ENCODE data around the gene PARP16.

Gene PARP16, protein sequence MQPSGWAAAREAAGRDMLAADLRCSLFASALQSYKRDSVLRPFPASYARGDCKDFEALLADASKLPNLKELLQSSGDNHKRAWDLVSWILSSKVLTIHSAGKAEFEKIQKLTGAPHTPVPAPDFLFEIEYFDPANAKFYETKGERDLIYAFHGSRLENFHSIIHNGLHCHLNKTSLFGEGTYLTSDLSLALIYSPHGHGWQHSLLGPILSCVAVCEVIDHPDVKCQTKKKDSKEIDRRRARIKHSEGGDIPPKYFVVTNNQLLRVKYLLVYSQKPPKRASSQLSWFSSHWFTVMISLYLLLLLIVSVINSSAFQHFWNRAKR

DNA sequence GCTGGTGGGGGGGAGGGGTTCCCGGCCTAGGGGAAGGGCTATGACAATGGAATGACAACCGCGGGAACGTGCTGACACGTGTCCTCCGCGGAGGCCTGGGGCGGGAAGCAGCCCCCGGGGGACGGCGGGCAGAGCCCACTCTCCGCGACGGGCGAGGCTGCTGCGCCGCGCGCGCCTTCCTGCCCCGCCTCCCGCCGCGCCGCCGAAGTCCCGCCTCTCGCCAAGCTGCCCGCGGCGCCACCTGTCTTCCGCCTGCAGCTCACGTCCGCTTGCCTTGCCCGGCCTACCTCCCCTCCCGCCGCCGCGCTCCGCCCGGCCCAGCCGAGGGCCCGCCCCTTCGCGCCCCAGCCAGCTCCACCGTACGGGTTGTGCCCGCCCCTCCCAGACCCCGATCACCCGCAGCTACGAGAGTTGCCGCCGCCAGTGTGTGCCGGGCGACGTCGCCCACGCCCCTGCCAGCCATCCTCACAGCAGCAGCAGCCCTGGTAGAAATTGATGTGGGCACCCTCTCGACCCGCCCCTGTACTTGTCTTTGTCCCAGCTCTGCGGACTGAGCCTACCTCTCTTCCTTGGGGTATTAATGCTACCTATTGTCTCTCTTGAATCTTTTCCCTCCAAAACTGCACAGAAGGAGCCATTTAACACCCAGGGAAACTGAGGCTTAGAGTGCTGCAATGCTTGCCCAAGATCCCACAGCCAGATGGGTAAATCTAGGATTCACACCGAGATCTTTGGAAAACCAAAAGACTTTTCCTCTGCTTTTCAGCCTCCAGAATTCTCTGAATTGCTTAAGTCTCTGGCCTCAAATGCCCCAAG, at the start of gene PARP16:
Gene PARP16 (minus strand): TSS at position 180 of the 816 bp plus-strand sequence. CDS start 457 bp downstream, outside the sequence.
- Histone ChIP-seq H3K9ac (ENCODE audit: low read length) (peak within 1 kb of the TSS; percentile 63), H3K4me3 (ENCODE audit: low read length) (peak within 1 kb of the TSS; percentile 65), H3K36me3 (ENCODE audit: control insufficient read depth, low read depth, low read length) (no peaks in the 10 kb centered on the region), H3K4me1 (ENCODE audit: control insufficient read depth, low read depth, low read length) (peaks cover 8% of the 10 kb centered on the region), H3K27ac (ENCODE audit: low read length) (no peak within 1 kb of the TSS), H3K9me3 (ENCODE audit: control insufficient read depth, low read depth, low read length) (no peaks in the 10 kb centered on the region), H3K27me3 (ENCODE audit: control insufficient read depth, insufficient read depth, low read length) (peaks cover 15% of the 10 kb centered on the region)

- peaks cover 14% of the 10 kb centered on the region for H3K36me3 ChIP-seq (ENCODE audit: control insufficient read depth, low read depth, low read length)
- H3K4me1 ChIP-seq (ENCODE audit: control insufficient read depth, low read depth, low read length): peaks cover 49% of the 10 kb centered on the region
- H3K27me3 ChIP-seq (ENCODE audit: control insufficient read depth, insufficient read depth, low read length): no peaks in the 10 kb centered on the region
- H3K4me3 ChIP-seq (ENCODE audit: low read length): no peak overlapping the region
- no peak overlapping the region for H3K9ac ChIP-seq (ENCODE audit: low read length)
- no peaks in the 10 kb centered on the region for H3K9me3 ChIP-seq (ENCODE audit: control insufficient read depth, low read depth, low read length)
- H3K27ac ChIP-seq (ENCODE audit: low read length): no peak overlapping the region
Observed at GRCh38 chr15:65335278-65336055, 48.8 kb upstream of the PARP16 start.

GRCh38 chr15:65334586-65335231, 48.0 kb upstream of the PARP16 start:
- Histone ChIP-seq H3K27ac (ENCODE audit: low read length) (no peak overlapping the region), H3K36me3 (ENCODE audit: control insufficient read depth, low read depth, low read length) (peaks cover 20% of the 10 kb centered on the region), H3K4me1 (ENCODE audit: control insufficient read depth, low read depth, low read length) (peaks cover 42% of the 10 kb centered on the region), H3K4me3 (ENCODE audit: low read length) (no peak overlapping the region), H3K27me3 (ENCODE audit: control insufficient read depth, insufficient read depth, low read length) (no peaks in the 10 kb centered on the region), H3K9ac (ENCODE audit: low read length) (no peak overlapping the region), H3K9me3 (ENCODE audit: control insufficient read depth, low read depth, low read length) (no peaks in the 10 kb centered on the region)

- Histone ChIP-seq H3K27ac (ENCODE audit: low read length) (no peak overlapping the region), H3K27me3 (ENCODE audit: control insufficient read depth, insufficient read depth, low read length) (no peaks in the 10 kb centered on the region), H3K4me3 (ENCODE audit: low read length) (no peak overlapping the region), H3K9ac (ENCODE audit: low read length) (no peak overlapping the region), H3K36me3 (ENCODE audit: control insufficient read depth, low read depth, low read length) (peaks cover 28% of the 10 kb centered on the region), H3K4me1 (ENCODE audit: control insufficient read depth, low read depth, low read length) (peaks cover 40% of the 10 kb centered on the region), H3K9me3 (ENCODE audit: control insufficient read depth, low read depth, low read length) (no peaks in the 10 kb centered on the region)
Observed at GRCh38 chr15:65333856-65334255, 47.2 kb upstream of the PARP16 start.

DNA sequence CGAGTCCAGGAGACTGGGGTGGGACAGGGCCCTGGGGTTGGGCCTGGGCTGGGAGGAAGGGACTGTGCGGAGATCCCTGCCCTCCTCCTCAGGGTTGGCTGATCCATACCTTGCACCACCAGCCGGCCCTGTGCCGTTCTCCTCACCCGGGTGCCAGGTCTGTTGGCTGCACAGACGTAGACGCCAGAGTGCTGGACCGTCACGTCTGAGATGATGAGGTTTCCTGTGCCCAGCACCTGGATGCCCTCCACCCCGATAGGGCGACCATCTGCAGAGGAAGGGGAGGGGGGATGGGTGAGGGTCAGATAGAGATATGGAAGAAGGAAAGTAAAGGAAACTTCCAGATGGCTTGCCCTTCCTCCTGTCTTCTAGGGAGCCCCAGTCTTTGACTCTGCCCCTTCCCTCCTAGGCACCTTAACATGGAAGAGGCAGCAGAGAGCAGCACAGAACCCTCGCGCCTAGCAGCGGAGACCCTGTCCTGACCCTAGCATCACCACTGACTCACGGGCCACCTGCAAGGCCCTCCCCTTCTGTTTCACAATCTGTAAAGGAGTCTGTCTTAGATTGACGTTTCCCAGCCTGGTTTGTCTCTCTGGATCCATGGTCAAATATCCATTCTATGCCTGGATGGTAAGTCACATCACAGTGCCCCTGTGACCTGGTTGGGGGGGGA, 46.6 kb upstream of the PARP16 start:
- peaks cover 38% of the 10 kb centered on the region for H3K4me1 ChIP-seq (ENCODE audit: control insufficient read depth, low read depth, low read length)
- no peak overlapping the region for H3K4me3 ChIP-seq (ENCODE audit: low read length)
- H3K36me3 ChIP-seq (ENCODE audit: control insufficient read depth, low read depth, low read length): peaks cover 28% of the 10 kb centered on the region
- H3K9ac ChIP-seq (ENCODE audit: low read length): no peak overlapping the region
- no peak overlapping the region for H3K27ac ChIP-seq (ENCODE audit: low read length)
- no peaks in the 10 kb centered on the region for H3K27me3 ChIP-seq (ENCODE audit: control insufficient read depth, insufficient read depth, low read length)
- no peaks in the 10 kb centered on the region for H3K9me3 ChIP-seq (ENCODE audit: control insufficient read depth, low read depth, low read length)

DNA sequence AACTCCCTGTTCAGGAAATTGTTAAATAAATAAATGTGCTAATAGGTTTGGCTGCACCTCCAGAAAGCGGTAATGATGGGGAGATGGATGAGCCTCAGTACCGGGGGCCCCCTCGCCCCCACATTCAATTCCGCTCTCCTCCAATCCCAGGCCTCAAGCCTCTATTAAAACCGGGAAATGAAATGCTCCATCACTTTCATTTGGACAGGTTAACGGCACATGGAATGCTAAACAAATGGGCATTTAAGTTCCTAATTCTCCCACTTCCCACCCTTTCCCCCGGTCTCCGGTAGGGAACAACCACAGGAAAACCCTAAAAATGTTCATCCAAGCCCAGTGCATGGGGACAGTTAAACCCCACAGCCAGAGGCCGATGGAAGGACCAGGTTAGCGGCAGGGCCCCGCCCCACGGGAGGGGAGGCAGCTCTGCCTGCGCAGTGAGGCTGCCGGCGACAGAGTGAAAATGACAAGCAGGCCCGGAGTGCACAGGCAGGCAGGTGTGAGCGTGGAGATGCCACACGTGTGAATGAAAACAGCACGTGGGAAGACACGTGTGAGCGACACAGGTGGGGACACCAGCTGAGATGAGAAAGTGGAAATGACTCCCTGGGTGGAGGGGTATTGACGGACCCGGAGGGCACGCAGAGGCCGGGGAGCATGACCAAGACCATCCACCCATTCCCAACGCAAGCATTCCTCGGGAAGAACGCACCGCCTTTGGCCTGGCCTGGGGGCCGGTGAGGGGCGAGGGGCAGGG, 45.9 kb upstream of the PARP16 start:
- Histone ChIP-seq H3K36me3 (ENCODE audit: control insufficient read depth, low read depth, low read length) (peaks cover 28% of the 10 kb centered on the region), H3K4me1 (ENCODE audit: control insufficient read depth, low read depth, low read length) (peaks cover 31% of the 10 kb centered on the region), H3K27ac (ENCODE audit: low read length) (no peak overlapping the region), H3K4me3 (ENCODE audit: low read length) (no peak overlapping the region), H3K27me3 (ENCODE audit: control insufficient read depth, insufficient read depth, low read length) (no peaks in the 10 kb centered on the region), H3K9ac (ENCODE audit: low read length) (no peak overlapping the region), H3K9me3 (ENCODE audit: control insufficient read depth, low read depth, low read length) (no peaks in the 10 kb centered on the region)

DNA sequence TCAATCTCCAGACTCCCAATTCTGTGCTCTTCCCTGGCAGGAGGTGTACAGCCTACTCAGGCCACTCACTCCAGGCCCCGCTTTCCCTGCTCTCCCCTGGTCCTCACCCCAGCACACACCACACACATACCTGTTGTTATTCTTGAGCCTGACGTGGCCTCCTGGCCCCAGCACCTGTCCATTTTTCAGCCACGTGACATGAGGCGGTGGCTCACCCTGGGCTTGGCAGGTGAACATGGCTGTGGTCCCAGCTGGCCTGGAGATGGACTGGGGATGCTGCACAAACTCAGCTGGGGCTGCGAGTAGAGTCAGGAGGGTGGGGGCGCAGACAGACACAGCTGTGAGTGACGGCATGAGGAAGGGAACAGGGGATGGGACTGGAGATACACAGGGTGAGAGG, 45.1 kb upstream of the PARP16 start:
- H3K36me3 ChIP-seq (ENCODE audit: control insufficient read depth, low read depth, low read length): peaks cover 28% of the 10 kb centered on the region
- H3K9ac ChIP-seq (ENCODE audit: low read length): no peak overlapping the region
- H3K4me3 ChIP-seq (ENCODE audit: low read length): no peak overlapping the region
- no peaks in the 10 kb centered on the region for H3K9me3 ChIP-seq (ENCODE audit: control insufficient read depth, low read depth, low read length)
- H3K4me1 ChIP-seq (ENCODE audit: control insufficient read depth, low read depth, low read length): peaks cover 23% of the 10 kb centered on the region
- no peaks in the 10 kb centered on the region for H3K27me3 ChIP-seq (ENCODE audit: control insufficient read depth, insufficient read depth, low read length)
- H3K27ac ChIP-seq (ENCODE audit: low read length): no peak overlapping the region

- no peaks in the 10 kb centered on the region for H3K9me3 ChIP-seq (ENCODE audit: control insufficient read depth, low read depth, low read length)
- H3K9ac ChIP-seq (ENCODE audit: low read length): no peak overlapping the region
- H3K27ac ChIP-seq (ENCODE audit: low read length): no peak overlapping the region
- no peak overlapping the region for H3K4me3 ChIP-seq (ENCODE audit: low read length)
- no peaks in the 10 kb centered on the region for H3K27me3 ChIP-seq (ENCODE audit: control insufficient read depth, insufficient read depth, low read length)
- H3K4me1 ChIP-seq (ENCODE audit: control insufficient read depth, low read depth, low read length): peaks cover 17% of the 10 kb centered on the region
- H3K36me3 ChIP-seq (ENCODE audit: control insufficient read depth, low read depth, low read length): peaks cover 28% of the 10 kb centered on the region
Observed at GRCh38 chr15:65330934-65331645, 44.4 kb upstream of the PARP16 start.

- H3K4me3 ChIP-seq (ENCODE audit: low read length): no peak overlapping the region
- H3K9me3 ChIP-seq (ENCODE audit: control insufficient read depth, low read depth, low read length): no peaks in the 10 kb centered on the region
- H3K27ac ChIP-seq (ENCODE audit: low read length): no peak overlapping the region
- no peak overlapping the region for H3K9ac ChIP-seq (ENCODE audit: low read length)
- H3K27me3 ChIP-seq (ENCODE audit: control insufficient read depth, insufficient read depth, low read length): no peaks in the 10 kb centered on the region
- peaks cover 28% of the 10 kb centered on the region for H3K36me3 ChIP-seq (ENCODE audit: control insufficient read depth, low read depth, low read length)
- H3K4me1 ChIP-seq (ENCODE audit: control insufficient read depth, low read depth, low read length): peaks cover 17% of the 10 kb centered on the region
Observed at GRCh38 chr15:65329984-65330735, 43.5 kb upstream of the PARP16 start.

Data from iPS-18a (cell line).